ENCODE measurements around the gene PIK3CG. TPM values are rescaled to one million over a fixed set of nuclear protein-coding genes. Genes with fewer than 3 reads are reported as not detected.
"Not testable (repeated sequence)": the region's sequence is repeated elsewhere in the genome, so short reads cannot be mapped to it uniquely, and the experiment has no call there.

The PIK3CG gene
- total and polyA plus RNA-seq, 3 donors from 2014 or later: 6.5 to 10.3 (median 9.3) TPM

DNA sequence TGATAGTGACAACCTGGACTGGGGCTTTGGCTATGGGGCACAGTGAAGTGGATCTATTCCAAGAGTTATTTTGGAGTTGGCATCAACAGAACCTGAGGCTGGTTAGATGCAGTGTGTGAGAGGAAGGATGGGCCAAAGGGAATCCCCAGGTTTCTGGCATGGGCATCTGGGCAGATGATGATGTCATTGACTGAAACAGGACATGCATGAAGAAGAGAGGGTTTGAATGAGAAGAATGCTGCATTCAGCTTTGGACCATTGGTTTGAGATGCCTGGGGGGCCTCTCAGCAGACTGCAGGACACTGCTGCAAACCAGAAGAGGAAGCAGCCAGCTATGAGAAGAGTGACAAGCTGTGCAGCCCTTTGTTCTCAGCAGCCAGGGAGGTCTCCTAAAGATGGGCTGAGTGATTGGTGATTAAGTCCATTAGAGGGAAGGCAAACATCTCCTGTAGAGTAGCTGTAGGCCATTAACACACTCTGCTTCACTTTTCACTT is 23.1 kb upstream of the PIK3CG start:
- no peak for DNase-seq
- Histone ChIP-seq H3K27me3 (no peaks in the 10 kb centered on the region), H3K36me3 (ENCODE audit: low read depth, missing control alignments) (no peaks in the 10 kb centered on the region), H3K4me3 (no peak overlapping the region), H3K27ac (no peak overlapping the region), H3K4me1 (no peaks in the 10 kb centered on the region), H3K9me3 (no peaks in the 10 kb centered on the region)
- TF ChIP-seq, protein P1, sequence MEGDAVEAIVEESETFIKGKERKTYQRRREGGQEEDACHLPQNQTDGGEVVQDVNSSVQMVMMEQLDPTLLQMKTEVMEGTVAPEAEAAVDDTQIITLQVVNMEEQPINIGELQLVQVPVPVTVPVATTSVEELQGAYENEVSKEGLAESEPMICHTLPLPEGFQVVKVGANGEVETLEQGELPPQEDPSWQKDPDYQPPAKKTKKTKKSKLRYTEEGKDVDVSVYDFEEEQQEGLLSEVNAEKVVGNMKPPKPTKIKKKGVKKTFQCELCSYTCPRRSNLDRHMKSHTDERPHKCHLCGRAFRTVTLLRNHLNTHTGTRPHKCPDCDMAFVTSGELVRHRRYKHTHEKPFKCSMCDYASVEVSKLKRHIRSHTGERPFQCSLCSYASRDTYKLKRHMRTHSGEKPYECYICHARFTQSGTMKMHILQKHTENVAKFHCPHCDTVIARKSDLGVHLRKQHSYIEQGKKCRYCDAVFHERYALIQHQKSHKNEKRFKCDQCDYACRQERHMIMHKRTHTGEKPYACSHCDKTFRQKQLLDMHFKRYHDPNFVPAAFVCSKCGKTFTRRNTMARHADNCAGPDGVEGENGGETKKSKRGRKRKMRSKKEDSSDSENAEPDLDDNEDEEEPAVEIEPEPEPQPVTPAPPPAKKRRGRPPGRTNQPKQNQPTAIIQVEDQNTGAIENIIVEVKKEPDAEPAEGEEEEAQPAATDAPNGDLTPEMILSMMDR (IDR thresholded peaks at IDR 0.05): no peak
- no peak for TF ChIP-seq POLR2A (IDR thresholded peaks at IDR 0.05)
- intact Hi-C loops (cut with DNase I; ENCODE audit: low total_unique reads): no loop called here

DNA sequence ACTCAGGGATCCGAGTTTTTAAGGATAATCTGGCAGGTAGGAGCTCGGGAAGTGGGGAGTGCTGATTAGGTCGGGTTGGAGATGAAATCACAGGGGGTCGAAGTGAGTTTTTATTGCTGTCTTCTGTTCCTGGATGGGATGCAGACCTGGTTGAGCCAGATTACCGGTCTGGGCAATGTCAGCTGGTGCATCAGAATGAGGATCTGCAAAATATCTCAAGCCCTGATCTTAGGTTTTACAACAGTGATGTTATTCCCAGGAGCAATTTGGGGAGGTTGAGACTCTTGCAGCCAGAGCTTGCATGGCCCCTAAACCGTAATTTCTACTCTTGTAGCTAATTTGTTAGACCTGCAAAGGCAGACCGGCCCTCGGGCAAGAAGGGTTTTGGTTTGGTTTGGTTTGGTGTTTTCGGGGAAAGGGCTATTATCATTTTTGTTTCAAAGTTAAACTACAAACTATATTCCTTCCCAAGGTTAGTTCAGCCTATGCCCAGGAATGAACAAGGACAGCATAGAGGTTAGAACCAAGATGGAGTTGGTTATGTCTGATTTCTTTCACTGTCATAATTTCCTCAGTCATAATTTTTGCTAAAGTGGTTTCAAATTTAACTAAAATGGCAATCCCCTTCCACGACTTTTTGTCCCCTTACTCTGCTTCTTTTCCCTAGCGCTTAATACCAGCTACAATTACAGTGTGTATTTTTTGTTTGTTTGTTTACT is 20.6 kb upstream of the PIK3CG start:
- intact Hi-C loops (cut with DNase I; ENCODE audit: low total_unique reads): no loop called here
- TF ChIP-seq, protein P1 (IDR thresholded peaks at IDR 0.05): no peak
- no peak for TF ChIP-seq POLR2A (IDR thresholded peaks at IDR 0.05)
- Histone ChIP-seq H3K4me1 (no peaks in the 10 kb centered on the region), H3K4me3 (no peak overlapping the region), H3K27me3 (no peaks in the 10 kb centered on the region), H3K9me3 (no peaks in the 10 kb centered on the region), H3K36me3 (ENCODE audit: low read depth, missing control alignments) (no peaks in the 10 kb centered on the region), H3K27ac (no peak overlapping the region)
- 70 to 75% methylated on average over 11 of the region's 11 CpGs for WGBS, 2 donors
- no peak for DNase-seq

DNA sequence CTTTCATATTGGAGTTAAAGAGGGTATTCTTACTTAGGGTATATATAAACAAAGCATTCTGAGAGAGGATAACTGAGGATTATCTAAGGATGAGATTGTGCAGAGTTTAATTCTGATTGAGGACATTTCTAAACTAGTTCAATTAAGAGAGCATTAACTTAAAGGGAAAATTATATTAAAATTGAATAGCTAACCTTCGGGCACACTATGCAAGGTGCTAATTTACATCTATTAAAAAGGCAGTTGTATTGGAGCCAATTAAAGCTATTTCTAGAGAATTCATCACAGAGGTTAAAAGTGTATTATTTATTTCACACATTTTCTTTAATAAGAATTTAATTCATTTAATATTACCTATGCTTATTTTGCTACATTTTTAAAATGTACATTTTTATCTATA is 17.0 kb upstream of the PIK3CG start:
- Histone ChIP-seq H3K4me1 (no peaks in the 10 kb centered on the region), H3K27ac (no peak overlapping the region), H3K4me3 (no peak overlapping the region), H3K9me3 (no peaks in the 10 kb centered on the region), H3K36me3 (ENCODE audit: low read depth, missing control alignments) (no peaks in the 10 kb centered on the region), H3K27me3 (no peaks in the 10 kb centered on the region)
- no peak for TF ChIP-seq POLR2A (IDR thresholded peaks at IDR 0.05)
- DNase-seq: no peak
- intact Hi-C loops (cut with DNase I; ENCODE audit: low total_unique reads): no loop called here
- WGBS, 2 donors: 93 to 97% methylated on average over 1 of the region's 1 CpG

DNA sequence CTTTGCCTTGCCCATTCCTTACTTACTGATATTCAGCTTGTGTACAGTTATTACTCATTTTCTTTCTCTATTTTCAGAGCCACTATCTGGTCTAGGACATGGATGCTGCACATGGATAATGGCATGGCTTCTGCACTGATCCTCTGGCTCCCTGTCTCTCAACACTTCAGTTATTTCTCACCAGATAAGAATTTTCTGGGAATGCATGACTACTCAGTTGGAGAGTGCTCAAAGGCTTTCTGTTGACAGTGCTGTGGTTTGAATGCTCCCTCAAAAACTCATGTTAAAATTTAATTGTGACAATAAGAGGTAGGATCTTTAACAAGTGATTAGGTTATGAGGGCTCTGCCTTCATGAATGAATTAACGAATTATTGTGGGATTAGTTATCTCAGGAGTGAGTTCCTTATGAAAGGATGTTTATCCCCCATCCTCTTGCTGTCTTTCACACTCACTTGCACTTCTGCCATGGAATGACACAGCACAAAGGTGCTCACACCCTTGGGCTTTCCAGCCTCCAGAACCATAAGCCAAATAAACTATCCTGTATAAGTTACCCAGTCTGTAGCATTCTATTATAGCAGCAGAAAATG is 16.1 kb upstream of the PIK3CG start:
- no peaks in the 10 kb centered on the region for H3K4me1 ChIP-seq
- 41 to 91% methylated on average over 1 of the region's 1 CpG for WGBS, 2 donors
- TF ChIP-seq, protein P1 (IDR thresholded peaks at IDR 0.05): no peak
- no peak for TF ChIP-seq POLR2A (IDR thresholded peaks at IDR 0.05)
- intact Hi-C loops (cut with DNase I; ENCODE audit: low total_unique reads): no loop called here
- H3K9me3 ChIP-seq: no peaks in the 10 kb centered on the region
- no peak overlapping the region for H3K4me3 ChIP-seq
- H3K36me3 ChIP-seq (ENCODE audit: low read depth, missing control alignments): no peaks in the 10 kb centered on the region
- no peak overlapping the region for H3K27ac ChIP-seq
- DNase-seq: no peak
- H3K27me3 ChIP-seq: no peaks in the 10 kb centered on the region

DNA sequence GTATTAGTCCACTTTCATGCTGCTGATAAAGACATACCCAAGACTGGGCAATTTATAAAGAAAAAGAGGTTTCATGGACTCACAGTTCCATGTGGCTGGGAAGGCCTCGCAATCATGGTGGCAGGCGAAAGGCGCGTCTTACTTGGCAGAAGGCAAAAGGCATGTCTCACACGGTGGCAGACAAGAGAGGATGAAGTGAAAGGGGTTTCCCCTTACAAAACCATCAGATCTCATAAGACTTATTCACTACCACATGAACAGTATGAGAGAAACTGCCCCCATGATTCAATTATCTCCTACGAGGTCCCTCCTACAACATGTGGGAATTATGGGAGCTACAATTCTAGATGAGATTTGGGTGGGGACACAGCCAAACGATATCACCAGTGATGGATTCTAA is 13.4 kb upstream of the PIK3CG start:
- H3K4me1 ChIP-seq; intact Hi-C loops (cut with DNase I; ENCODE audit: low total_unique reads): not testable (repeated sequence)

More for the DNA sequence above, 13.4 kb upstream of the PIK3CG start:
- WGBS, 2 donors: 92 to 96% methylated on average over 7 of the region's 7 CpGs
- not testable (repeated sequence) for DNase-seq; H3K36me3 ChIP-seq (ENCODE audit: low read depth, missing control alignments); H3K27me3 ChIP-seq; H3K27ac ChIP-seq; H3K9me3 ChIP-seq; H3K4me3 ChIP-seq
